BE2C (cell line): ENCODE data around the gene PTGR3.

ENCODE experiments used
- DNase-seq: peaks from one replicate; pipeline ENCODE4 v3.0.0-alpha.2; 2020
- H3K27me3 ChIP-seq: fragments of 250-450 bp; sonication (Bioruptor Pico); 2 replicates; pipeline ENCODE4 v1.5.1; 2020; ENCODE audit warnings: mild to moderate bottlenecking
- H3K36me3 ChIP-seq: fragments of 250-450 bp; sonication (Bioruptor Pico); 2 replicates; pipeline ENCODE4 v1.5.1; 2020; ENCODE audit warnings: mild to moderate bottlenecking
- H3K4me1 ChIP-seq: fragments of 250-450 bp; sonication (Bioruptor Pico); 2 replicates; pipeline ENCODE4 v1.5.1; 2020
- H3K4me3 ChIP-seq: 2 replicates; pipeline ENCODE4 v1.5.1; 2011; ENCODE audit warnings: low read depth, low read length
- H3K9me3 ChIP-seq: fragments of 250-450 bp; sonication (Bioruptor Pico); 2 replicates; pipeline ENCODE4 v1.5.1; 2020
- CTCF ChIP-seq: IDR thresholded peaks from 2 replicates; pipeline ENCODE4 v1.5.1; 2012; ENCODE audit warnings: mild to moderate bottlenecking, low read depth, low read length

PTGR3 gene

GRCh38 chr18:75240433-75240832, 31.5 kb upstream of the PTGR3 start:
- no peaks in the 10 kb centered on the region for H3K36me3 ChIP-seq
- no peaks in the 10 kb centered on the region for H3K9me3 ChIP-seq
- DNase-seq = no peak
- H3K4me1 ChIP-seq = no peaks in the 10 kb centered on the region
- H3K27me3 ChIP-seq = no peaks in the 10 kb centered on the region
- H3K4me3 ChIP-seq = no peak overlapping the region
- TF ChIP-seq CTCF = no peak

GRCh38 chr18:75238786-75239185, 29.8 kb upstream of the PTGR3 start:
- DNase-seq = no peak
- Histone ChIP-seq H3K4me3 (no peak overlapping the region), H3K27me3 (no peaks in the 10 kb centered on the region), H3K9me3 (no peaks in the 10 kb centered on the region), H3K4me1 (no peaks in the 10 kb centered on the region), H3K36me3 (no peaks in the 10 kb centered on the region)
- no peak for TF ChIP-seq CTCF

- H3K4me1 ChIP-seq = no peaks in the 10 kb centered on the region
- no peak overlapping the region for H3K4me3 ChIP-seq
- H3K27me3 ChIP-seq = no peaks in the 10 kb centered on the region
- TF ChIP-seq CTCF = no peak
- no peaks in the 10 kb centered on the region for H3K36me3 ChIP-seq
- H3K9me3 ChIP-seq = no peaks in the 10 kb centered on the region
- no peak for DNase-seq
Observed at GRCh38 chr18:75238100-75238499, 29.2 kb upstream of the PTGR3 start.

- no peaks in the 10 kb centered on the region for H3K4me1 ChIP-seq
- H3K27me3 ChIP-seq = no peaks in the 10 kb centered on the region
- no peaks in the 10 kb centered on the region for H3K9me3 ChIP-seq
- DNase-seq = no peak
- no peaks in the 10 kb centered on the region for H3K36me3 ChIP-seq
- no peak overlapping the region for H3K4me3 ChIP-seq
- no peak for TF ChIP-seq CTCF
Observed at GRCh38 chr18:75235896-75236295, 27.0 kb upstream of the PTGR3 start.

GRCh38 chr18:75234901-75235300, 26.0 kb upstream of the PTGR3 start:
- Histone ChIP-seq H3K4me3 (no peak overlapping the region), H3K27me3 (no peaks in the 10 kb centered on the region), H3K36me3 (no peaks in the 10 kb centered on the region), H3K9me3 (no peaks in the 10 kb centered on the region), H3K4me1 (no peaks in the 10 kb centered on the region)
- TF ChIP-seq CTCF = no peak
- no peak for DNase-seq

- H3K4me3 ChIP-seq = no peak overlapping the region
- H3K4me1 ChIP-seq = no peaks in the 10 kb centered on the region; the same call in 1 of the 2 replicates
- no peaks in the 10 kb centered on the region for H3K27me3 ChIP-seq
- DNase-seq = no peak
- TF ChIP-seq CTCF = no peak
- no peaks in the 10 kb centered on the region for H3K9me3 ChIP-seq
- no peaks in the 10 kb centered on the region for H3K36me3 ChIP-seq
Observed at GRCh38 chr18:75231053-75231406, 22.1 kb upstream of the PTGR3 start.
